Body of pancreas (tissue), 4 donors: ENCODE measurements around the gene MEPE.

Source experiments
- CTCF ChIP-seq, 7 experiments: fragments of 450-650 bp in 4 of 7; fragments of 200-600 bp in 3 of 7; sonication (generic) in 3 of 7; IDR thresholded peaks; one replicate each; pipeline ENCODE4 v1.5.1; 2016 to 2019; ENCODE audit warnings: antibody characterized with exemption in 7 of 7
- POLR2A ChIP-seq, 3 donors: fragments of 450-650 bp; IDR thresholded peaks; one replicate each; pipeline ENCODE4 v1.6.1; 2016; ENCODE audit warnings: antibody characterized with exemption in 3 of 3, mild to moderate bottlenecking in 2 of 3

GRCh38 chr4:87880106-87880505, 47.3 kb downstream of the MEPE start:
- TF ChIP-seq POLR2A (IDR thresholded peaks at IDR 0.05): no peak
- TF ChIP-seq CTCF (IDR thresholded peaks at IDR 0.05): no peak
